ENCODE results near the gene PPP1R1B. TPM values are rescaled to one million over a fixed set of nuclear protein-coding genes. Genes with fewer than 3 reads are reported as not detected.

Gene PPP1R1B
- total RNA-seq, 1 donor from 2014 or later: not detected

DNA sequence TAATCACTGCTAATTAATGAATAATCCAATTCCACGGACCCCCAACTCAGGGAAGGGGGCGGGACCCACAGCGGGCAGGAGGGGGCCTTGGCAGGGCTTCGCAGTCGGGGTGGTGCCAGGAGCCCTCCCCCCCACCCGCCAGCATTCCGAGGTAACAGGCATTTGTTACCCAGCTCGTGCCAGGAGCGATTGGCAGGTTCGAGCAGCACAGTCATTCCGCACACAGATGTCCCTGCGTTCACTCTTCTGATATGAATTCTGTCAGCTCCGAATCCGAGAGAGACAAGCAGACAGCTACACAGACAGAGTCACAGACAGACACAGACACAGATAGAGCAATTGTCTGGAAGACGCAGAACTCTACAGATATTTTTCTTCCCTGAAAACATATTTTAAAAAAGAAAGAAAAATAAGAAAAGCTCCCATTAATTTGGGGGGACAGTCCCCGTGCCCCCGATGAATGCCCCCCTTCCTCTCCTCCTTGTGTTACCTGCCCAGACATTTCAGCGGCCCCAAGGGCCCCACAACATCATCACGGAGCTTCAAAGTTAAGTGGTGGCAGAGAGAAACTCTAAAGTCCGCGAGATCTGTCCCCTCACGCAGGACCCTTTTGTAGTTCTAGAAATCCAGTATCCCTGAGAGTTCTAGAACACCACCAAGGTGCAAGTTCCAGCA lies 29.2 kb upstream of the PPP1R1B start:
- no peaks in the 10 kb centered on the region for H3K9me3 ChIP-seq (ENCODE audit: low read depth)
- no peak overlapping the region for H3K9ac ChIP-seq
- no peaks in the 10 kb centered on the region for H3K36me3 ChIP-seq
- Mint-ChIP-seq H3K27ac (no peak overlapping the region), H3K4me3 (no peak overlapping the region), H3K9me3 (peaks cover 6% of the 10 kb centered on the region), H3K36me3 (no peaks in the 10 kb centered on the region), H3K27me3 (ENCODE audit: insufficient read depth, low read depth) (peaks cover 86% of the 10 kb centered on the region), H3K4me1 (no peaks in the 10 kb centered on the region)
- DNase-seq (ENCODE audit: low spot score): no peak
- H2AFZ ChIP-seq (replicated peaks): no peak overlapping the region
- no peaks in the 10 kb centered on the region for H3K79me2 ChIP-seq (ENCODE audit: low read depth)
- TF ChIP-seq, protein P1, sequence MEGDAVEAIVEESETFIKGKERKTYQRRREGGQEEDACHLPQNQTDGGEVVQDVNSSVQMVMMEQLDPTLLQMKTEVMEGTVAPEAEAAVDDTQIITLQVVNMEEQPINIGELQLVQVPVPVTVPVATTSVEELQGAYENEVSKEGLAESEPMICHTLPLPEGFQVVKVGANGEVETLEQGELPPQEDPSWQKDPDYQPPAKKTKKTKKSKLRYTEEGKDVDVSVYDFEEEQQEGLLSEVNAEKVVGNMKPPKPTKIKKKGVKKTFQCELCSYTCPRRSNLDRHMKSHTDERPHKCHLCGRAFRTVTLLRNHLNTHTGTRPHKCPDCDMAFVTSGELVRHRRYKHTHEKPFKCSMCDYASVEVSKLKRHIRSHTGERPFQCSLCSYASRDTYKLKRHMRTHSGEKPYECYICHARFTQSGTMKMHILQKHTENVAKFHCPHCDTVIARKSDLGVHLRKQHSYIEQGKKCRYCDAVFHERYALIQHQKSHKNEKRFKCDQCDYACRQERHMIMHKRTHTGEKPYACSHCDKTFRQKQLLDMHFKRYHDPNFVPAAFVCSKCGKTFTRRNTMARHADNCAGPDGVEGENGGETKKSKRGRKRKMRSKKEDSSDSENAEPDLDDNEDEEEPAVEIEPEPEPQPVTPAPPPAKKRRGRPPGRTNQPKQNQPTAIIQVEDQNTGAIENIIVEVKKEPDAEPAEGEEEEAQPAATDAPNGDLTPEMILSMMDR (IDR thresholded peaks at IDR 0.05): no peak
- TF ChIP-seq EZH2phosphoT487 (IDR thresholded peaks at IDR 0.05): no peak
- TF ChIP-seq EZH2 (IDR thresholded peaks at IDR 0.05): no peak
- peaks cover 91% of the 10 kb centered on the region for H4K20me1 ChIP-seq (ENCODE audit: low read depth)
- peaks cover 13% of the 10 kb centered on the region for H3F3A ChIP-seq (ENCODE audit: low read depth)
- no peak overlapping the region for H3K27ac ChIP-seq
- H3K4me1 ChIP-seq: no peaks in the 10 kb centered on the region
- H3K4me2 ChIP-seq: no peak overlapping the region
- H3K27me3 ChIP-seq: peaks cover 100% of the 10 kb centered on the region
- H3K4me3 ChIP-seq: no peak overlapping the region

DNA sequence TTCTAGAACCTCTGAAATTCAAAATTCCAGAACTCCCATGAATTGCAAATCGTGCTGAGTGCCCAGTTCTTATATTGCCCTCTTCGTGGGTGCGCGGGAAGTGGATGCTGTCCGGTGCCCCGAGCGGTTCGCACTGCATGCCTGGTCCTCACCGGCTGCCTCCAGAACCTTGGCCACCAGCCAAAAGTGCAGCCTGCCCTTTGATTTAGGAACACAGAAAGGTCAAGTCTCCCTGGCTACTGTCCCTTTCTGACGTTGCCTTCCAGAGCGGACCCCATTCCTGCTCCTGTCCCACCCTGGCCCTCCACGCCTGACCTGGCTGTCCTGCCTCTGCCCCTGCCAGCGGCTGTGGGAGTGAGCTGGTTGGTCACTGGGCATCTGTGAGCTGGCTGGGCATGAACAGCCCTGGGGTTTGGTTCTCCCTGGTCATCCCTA lies 28.7 kb upstream of the PPP1R1B start:
- Mint-ChIP-seq H3K27ac (no peak overlapping the region), H3K9me3 (peaks cover 6% of the 10 kb centered on the region), H3K27me3 (ENCODE audit: insufficient read depth, low read depth) (peaks cover 91% of the 10 kb centered on the region), H3K4me1 (no peaks in the 10 kb centered on the region), H3K36me3 (no peaks in the 10 kb centered on the region), H3K4me3 (no peak overlapping the region)
- Histone ChIP-seq H3K4me3 (no peak overlapping the region), H3K4me2 (no peak overlapping the region), H4K20me1 (ENCODE audit: low read depth) (peaks cover 91% of the 10 kb centered on the region), H2AFZ (replicated peaks) (no peak overlapping the region), H3K27me3 (peaks cover 100% of the 10 kb centered on the region), H3K4me1 (no peaks in the 10 kb centered on the region), H3K9ac (no peak overlapping the region), H3F3A (ENCODE audit: low read depth) (peaks cover 19% of the 10 kb centered on the region), H3K9me3 (ENCODE audit: low read depth) (no peaks in the 10 kb centered on the region), H3K27ac (no peak overlapping the region), H3K36me3 (no peaks in the 10 kb centered on the region), H3K79me2 (ENCODE audit: low read depth) (no peaks in the 10 kb centered on the region)
- no peak for DNase-seq (ENCODE audit: low spot score)
- TF ChIP-seq, protein P1 (IDR thresholded peaks at IDR 0.05): no peak
- no peak for TF ChIP-seq EZH2phosphoT487 (IDR thresholded peaks at IDR 0.05)
- no peak for TF ChIP-seq EZH2 (IDR thresholded peaks at IDR 0.05)

DNA sequence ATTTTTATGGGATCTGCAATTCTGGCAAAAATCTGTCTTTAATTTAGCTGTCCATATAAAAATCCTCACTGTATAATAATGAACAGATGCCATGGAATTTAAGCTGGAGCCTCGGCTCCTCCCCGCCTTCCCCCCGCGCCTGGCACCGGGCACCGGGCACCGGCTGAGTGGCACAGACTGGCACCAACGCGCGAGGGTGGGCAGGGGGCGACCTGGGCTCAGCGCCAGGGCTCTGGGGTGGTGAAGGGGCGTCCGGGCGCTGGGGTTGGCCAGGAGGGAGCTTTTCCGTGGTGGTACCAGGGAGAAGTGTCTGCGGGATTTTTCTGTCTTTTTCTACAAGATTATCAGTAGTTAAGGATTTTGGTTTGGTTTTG lies 28.1 kb upstream of the PPP1R1B start:
- Histone ChIP-seq H3K27ac (no peak overlapping the region), H2AFZ (replicated peaks) (no peak overlapping the region), H3K9me3 (ENCODE audit: low read depth) (no peaks in the 10 kb centered on the region), H3K27me3 (peaks cover 100% of the 10 kb centered on the region), H3K4me2 (no peak overlapping the region), H4K20me1 (ENCODE audit: low read depth) (peaks cover 92% of the 10 kb centered on the region), H3K36me3 (no peaks in the 10 kb centered on the region), H3K4me1 (no peaks in the 10 kb centered on the region), H3K4me3 (no peak overlapping the region), H3K9ac (no peak overlapping the region), H3K79me2 (ENCODE audit: low read depth) (no peaks in the 10 kb centered on the region), H3F3A (ENCODE audit: low read depth) (peaks cover 24% of the 10 kb centered on the region)
- Mint-ChIP-seq H3K27me3 (ENCODE audit: insufficient read depth, low read depth) (peaks cover 92% of the 10 kb centered on the region), H3K9me3 (peaks cover 8% of the 10 kb centered on the region), H3K4me3 (no peak overlapping the region), H3K27ac (no peak overlapping the region), H3K36me3 (no peaks in the 10 kb centered on the region), H3K4me1 (peaks cover 3% of the 10 kb centered on the region)
- no peak for DNase-seq (ENCODE audit: low spot score)
- TF ChIP-seq, protein P1 (IDR thresholded peaks at IDR 0.05): no peak
- TF ChIP-seq EZH2phosphoT487 (IDR thresholded peaks at IDR 0.05): no peak
- no peak for TF ChIP-seq EZH2 (IDR thresholded peaks at IDR 0.05)
